Measurements from ENCODE around the gene KRTAP10-5.
"Not testable (repeated sequence)": the region's sequence is repeated elsewhere in the genome, so short reads cannot be mapped to it uniquely, and the experiment has no call there.

KRTAP10-5 gene

DNA sequence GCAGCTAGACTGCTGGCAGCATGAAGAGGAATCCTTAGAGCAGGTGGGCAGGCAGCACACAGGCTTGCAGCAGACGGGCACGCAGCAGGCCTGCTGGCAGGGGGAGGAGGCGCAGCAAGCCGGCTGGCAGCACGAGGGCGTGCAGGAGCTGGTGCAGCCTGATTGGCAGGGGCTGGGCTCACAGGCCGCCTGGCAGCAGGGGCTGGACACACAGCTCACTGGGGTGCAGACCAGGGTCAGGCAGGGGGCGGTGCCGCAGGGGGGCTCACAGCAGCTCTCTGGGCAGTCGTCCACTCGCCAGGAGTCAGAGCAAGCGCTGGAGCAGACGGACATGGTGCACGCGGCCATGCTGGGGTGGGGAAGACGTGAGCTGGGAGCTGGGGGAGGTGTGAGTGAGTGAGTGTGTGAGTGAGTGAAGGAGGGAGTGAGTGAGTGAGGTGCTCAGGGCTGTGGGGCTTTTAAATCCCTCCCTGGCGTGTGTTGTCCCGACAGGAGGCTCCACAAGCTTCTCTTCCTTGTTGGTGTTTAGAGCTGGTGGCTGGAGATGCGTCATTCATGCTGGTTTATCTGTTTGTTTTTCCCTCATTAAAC lies at the start of gene KRTAP10-5:
TSS of gene KRTAP10-5 (minus strand) at position 374 of the 591 bp plus-strand sequence. CDS start at position 348, 26 bp downstream.
- DNase-seq (ENCODE audit: low spot score): not testable (repeated sequence)

- DNase-seq (ENCODE audit: low spot score): no peak
Measured at GRCh38 chr21:44628707-44629391, 48.4 kb upstream of the KRTAP10-5 start.

- DNase-seq (ENCODE audit: low spot score): not testable (repeated sequence)
Measured at GRCh38 chr21:44627831-44628233, 47.4 kb upstream of the KRTAP10-5 start.

- not testable (repeated sequence) for DNase-seq (ENCODE audit: low spot score)
Measured at GRCh38 chr21:44627181-44627822, 46.9 kb upstream of the KRTAP10-5 start.

- DNase-seq (ENCODE audit: low spot score): no peak
Measured at GRCh38 chr21:44626673-44627143, 46.3 kb upstream of the KRTAP10-5 start, which contains the start of gene KRTAP10-9. Gene KRTAP10-9 (plus strand): TSS chr21:44627093. CDS start chr21:44627172, 79 bp downstream.

DNA sequence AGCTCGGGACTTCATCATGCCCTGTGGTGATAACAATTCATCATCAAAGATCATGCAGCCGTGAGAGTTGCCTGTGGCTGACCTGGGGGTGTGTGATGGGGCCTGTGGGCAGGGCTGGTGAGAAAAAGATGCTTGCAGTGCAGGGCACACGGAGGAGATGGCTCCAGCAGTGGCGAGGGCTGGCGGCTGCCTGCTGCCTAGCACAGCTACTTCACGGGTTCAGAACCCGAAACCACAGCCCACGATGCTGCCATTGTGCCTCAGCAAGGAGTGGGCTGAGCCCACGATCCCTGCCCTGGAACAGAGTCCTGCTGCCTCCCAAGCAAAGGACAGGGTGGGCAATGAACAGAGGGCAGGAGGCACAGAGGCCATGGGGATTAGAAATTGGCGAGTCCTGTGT lies 45.9 kb upstream of the KRTAP10-5 start:
- no peak for DNase-seq (ENCODE audit: low spot score)

DNA sequence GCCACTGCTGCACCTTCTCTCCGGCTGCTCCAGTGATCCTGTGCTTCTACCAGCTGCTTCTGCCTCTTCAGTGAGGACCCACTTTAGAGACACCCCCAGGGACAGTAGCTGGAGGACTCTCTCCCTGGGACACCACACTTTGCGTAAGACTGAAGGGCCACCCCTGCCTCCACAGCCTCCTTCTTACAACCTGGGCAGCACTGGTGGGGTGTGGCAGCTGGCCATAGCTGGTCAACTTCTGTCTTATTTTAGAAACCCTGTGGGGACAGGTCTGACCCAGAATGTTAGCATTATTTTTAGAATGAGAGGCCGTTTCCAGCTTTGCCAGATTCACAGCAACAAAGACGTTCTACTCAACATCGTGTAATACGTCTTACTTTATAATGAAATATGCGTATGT lies 45.4 kb upstream of the KRTAP10-5 start:
- no peak for DNase-seq (ENCODE audit: low spot score)

DNA sequence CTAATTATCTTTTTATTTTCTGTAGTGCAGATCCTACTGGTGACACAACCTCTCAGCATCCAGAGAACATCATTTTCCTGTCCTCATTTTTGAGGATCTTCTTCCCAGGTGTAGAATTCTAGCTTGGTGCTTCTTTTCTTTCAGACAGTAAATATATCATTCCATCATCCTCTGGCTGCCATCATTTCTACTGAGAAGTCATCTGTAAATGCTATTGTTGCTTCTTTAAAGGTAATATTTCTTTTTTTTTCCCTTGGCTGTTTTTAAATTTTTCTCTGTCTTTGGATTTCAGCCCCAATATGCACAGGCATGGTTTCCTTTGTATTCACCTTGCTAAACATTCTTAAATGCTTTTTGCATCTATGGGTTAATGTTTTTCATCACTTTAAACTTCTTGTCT lies 43.2 kb upstream of the KRTAP10-5 start:
- no peak for DNase-seq (ENCODE audit: low spot score)

DNA sequence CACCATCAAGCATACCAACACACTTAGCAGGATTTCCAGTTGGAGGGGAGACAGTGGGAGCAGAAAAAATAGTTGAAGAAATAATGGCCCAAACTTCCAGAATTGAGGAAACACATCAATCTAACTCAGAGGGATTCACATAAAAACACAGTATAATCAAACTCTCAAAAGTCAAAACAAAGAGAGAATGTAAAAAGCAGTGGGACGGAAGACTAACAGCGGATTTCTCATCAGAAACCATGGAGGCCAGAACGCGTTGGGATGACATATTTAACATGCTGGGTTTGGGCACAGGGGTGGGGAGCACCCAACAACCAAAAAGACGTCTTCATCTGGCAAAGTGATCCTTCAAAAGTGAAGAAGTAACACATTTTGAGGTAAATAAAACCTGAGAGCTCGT lies 39.5 kb upstream of the KRTAP10-5 start:
- DNase-seq (ENCODE audit: low spot score): no peak

- DNase-seq (ENCODE audit: low spot score): no peak
Measured at GRCh38 chr21:44618909-44619308, 38.5 kb upstream of the KRTAP10-5 start.

- no peak for DNase-seq (ENCODE audit: low spot score)
Measured at GRCh38 chr21:44618504-44618903, 38.1 kb upstream of the KRTAP10-5 start.

- no peak for DNase-seq (ENCODE audit: low spot score)
Measured at GRCh38 chr21:44617071-44617501, 36.7 kb upstream of the KRTAP10-5 start.

GRCh38 chr21:44616591-44616926 lies 36.2 kb upstream of the KRTAP10-5 start:
- DNase-seq (ENCODE audit: low spot score): no peak

GRCh38 chr21:44615911-44616590 lies 35.6 kb upstream of the KRTAP10-5 start:
- no peak for DNase-seq (ENCODE audit: low spot score)

DNA sequence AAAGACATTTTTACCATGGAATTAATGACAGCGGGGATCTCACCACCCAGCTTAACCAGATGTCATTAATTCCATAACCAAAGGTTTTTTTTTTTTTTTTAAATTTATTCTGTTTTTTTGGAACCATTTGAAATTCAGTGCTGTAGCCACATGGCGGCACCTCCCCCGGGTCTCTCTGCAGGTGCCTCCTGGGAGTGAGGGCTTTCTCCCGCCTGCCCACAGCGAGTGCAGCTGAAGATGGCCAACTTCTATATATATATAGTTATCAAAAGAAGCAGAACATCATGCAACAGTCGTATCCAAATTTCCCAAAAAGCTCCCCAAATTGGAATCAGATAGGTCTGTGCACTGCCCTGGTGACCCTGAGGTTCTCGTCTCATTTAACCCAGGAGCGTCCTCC lies 35.1 kb upstream of the KRTAP10-5 start:
- DNase-seq (ENCODE audit: low spot score): no peak

- no peak for DNase-seq (ENCODE audit: low spot score)
Measured at GRCh38 chr21:44614961-44615391, 34.6 kb upstream of the KRTAP10-5 start.

DNA sequence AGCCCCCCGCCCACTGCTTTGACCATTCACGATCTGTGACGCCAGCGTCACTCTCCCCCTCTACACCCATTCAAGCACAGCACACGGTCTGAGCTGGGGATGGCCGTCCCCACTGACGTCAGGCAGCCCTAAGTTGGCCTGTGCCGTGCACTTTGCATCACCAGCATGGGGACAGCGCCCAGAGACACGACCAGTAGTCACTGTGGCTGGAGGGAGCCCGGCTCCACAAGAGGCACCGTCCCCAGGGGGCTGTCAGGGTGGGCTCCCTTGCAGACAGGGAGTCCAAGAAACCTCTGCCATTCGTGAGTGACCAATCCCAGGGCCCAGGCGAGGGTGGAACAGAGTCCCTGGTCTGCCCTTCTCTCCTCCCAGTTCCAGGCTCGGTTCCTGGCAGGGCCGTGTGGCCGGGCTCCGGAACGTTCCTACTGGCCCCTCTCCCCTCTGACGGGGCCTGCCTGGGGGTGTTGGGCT lies 33.8 kb upstream of the KRTAP10-5 start:
- DNase-seq (ENCODE audit: low spot score): no peak

DNA sequence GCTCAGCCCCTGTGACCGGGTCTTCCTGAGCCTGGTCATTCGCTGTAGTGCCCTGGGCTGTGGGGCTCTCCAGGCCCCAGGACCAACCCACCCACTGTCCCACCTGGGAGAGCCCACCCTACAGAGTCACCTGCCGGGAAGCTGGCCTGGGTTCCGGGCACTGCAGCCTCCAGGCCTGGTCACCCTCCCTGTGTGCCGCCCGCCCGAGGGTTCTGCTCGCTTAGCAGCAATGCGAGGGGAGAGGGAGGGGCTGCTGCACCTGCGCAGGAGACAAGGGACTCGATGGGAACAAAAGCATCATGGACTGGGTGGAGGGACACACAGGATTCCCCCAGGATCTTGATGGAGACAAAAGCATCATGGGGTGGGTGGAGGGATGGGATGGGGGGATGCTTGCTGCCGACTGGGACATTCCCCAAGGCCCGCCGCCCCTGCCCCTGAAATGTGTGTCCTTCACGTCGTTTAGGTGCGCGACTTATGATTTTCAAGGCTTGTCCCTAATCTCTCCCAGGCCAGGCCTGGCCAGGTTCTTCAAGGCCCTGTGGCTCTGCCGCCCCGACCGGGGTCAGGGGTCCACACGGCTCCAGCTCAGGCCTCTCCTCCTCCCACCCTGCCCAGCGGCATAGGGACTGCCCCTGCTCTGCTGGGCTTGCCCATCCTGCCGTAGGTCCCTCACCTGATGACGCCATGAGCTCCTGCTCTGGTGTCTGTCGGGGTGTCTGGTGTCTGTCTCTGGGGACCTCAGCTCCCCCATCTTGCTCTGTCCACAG lies 33.2 kb upstream of the KRTAP10-5 start:
- DNase-seq (ENCODE audit: low spot score): no peak

- DNase-seq (ENCODE audit: low spot score): no peak
Measured at GRCh38 chr21:44612669-44613229, 32.3 kb upstream of the KRTAP10-5 start.

GRCh38 chr21:44612029-44612486 lies 31.7 kb upstream of the KRTAP10-5 start, which contains the start of gene KRTAP10-8:
Gene KRTAP10-8 (plus strand): TSS chr21:44612079. CDS start chr21:44612101, 22 bp downstream.
- DNase-seq (ENCODE audit: low spot score): no peak

DNA sequence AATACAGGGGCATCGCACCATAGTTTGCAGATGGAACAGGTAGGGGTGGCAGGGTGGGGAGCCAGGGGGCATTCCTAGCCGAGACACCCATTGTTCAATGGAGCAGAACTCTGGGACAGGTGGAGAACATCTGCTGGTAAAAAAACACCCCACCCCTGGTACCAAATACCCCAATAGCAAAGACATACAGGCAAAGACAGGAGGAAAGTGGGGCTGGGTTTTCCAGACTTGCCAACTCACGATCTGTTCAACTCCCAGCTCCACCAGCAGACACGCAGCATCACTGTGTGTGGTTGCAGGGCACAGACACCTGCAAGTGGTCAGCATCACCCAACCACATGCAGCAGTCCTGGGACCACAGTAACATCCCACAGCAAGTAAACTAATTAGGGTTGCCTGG lies 31.1 kb upstream of the KRTAP10-5 start:
- DNase-seq (ENCODE audit: low spot score): no peak

Data from germinal center (tissue), 1 donor.